Measurements from ENCODE around the gene PIK3C3.
A peak's percentile ranks its signal among the peaks of the same experiment; 100 is the strongest.

DNA sequence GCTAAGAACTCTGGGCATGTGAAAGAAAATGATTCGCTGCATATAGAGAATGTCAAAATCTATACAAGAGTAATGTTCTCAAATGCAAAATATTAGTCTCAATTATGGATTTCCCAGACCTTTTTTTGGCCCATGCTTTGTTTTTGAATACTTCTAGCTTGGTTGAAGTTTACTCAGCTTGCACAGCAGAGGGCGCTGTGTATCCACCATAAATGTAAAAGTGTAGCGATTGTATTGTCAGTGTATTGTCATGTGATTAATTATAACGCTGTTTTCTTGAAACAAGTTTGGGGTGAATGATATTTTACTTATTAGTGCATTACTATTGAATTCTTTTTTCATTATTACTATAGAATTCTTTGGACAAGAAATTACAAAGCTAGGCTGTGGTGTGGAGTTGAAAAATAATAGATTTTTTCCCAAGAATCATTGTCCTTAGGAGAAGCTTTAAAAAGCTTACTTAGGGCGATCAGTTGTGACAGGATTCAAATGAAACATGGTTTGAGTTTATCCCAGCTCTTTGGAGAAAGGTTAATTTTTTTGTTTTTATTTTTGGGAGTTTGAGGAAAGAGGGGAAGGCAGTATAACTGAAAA, 98.3 kb downstream of the PIK3C3 start:
- TF ChIP-seq, protein P1, sequence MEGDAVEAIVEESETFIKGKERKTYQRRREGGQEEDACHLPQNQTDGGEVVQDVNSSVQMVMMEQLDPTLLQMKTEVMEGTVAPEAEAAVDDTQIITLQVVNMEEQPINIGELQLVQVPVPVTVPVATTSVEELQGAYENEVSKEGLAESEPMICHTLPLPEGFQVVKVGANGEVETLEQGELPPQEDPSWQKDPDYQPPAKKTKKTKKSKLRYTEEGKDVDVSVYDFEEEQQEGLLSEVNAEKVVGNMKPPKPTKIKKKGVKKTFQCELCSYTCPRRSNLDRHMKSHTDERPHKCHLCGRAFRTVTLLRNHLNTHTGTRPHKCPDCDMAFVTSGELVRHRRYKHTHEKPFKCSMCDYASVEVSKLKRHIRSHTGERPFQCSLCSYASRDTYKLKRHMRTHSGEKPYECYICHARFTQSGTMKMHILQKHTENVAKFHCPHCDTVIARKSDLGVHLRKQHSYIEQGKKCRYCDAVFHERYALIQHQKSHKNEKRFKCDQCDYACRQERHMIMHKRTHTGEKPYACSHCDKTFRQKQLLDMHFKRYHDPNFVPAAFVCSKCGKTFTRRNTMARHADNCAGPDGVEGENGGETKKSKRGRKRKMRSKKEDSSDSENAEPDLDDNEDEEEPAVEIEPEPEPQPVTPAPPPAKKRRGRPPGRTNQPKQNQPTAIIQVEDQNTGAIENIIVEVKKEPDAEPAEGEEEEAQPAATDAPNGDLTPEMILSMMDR (IDR thresholded peaks at IDR 0.05; ENCODE audit: insufficient read depth, low read length, poor library complexity, severe bottlenecking) = peak; percentile 98
- no peak for TF ChIP-seq EZH2phosphoT487 (conservative IDR thresholded peaks at IDR 0.05; ENCODE audit: low read length)
